Measurements from ENCODE around the gene TLCD3B.

Gene TLCD3B, protein sequence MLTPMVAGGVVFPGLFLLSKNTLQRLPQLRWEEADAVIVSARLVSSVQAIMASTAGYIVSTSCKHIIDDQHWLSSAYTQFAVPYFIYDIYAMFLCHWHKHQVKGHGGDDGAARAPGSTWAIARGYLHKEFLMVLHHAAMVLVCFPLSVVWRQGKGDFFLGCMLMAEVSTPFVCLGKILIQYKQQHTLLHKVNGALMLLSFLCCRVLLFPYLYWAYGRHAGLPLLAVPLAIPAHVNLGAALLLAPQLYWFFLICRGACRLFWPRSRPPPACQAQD

DNA sequence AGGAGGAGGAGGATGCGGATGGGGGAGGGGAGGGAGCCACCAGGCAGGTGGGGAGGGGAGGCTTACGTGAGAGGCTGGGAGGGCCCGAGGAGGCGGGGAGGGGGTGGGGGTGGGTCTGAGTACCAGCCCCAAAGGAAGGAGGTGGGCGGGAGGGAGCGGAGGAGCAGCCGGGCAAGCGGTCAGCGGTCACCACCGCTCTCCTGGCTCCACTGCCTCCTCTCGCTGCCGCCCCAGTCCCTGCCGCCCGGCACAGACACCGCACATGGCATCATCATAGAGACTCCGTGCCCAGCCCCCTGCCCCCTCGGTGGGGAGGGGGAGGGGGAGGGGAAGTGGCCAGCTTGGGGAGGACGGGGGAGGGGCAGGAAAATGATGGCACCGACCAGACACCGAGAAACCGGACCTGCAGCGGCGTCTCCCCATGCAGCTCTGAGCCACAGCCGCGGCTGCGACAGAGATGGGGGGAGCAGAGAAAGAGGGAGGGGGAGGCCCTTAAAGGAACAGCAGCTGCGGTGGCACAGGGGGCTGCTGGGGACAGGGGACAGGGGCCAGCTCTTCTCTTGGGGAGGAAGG, at the start of gene TLCD3B:
TLCD3B (minus strand) TSS at position 431 of the 573 bp plus-strand sequence. CDS start 744 bp downstream, outside the sequence.
- DNase-seq (ENCODE audit: low read depth): no peak

DNA sequence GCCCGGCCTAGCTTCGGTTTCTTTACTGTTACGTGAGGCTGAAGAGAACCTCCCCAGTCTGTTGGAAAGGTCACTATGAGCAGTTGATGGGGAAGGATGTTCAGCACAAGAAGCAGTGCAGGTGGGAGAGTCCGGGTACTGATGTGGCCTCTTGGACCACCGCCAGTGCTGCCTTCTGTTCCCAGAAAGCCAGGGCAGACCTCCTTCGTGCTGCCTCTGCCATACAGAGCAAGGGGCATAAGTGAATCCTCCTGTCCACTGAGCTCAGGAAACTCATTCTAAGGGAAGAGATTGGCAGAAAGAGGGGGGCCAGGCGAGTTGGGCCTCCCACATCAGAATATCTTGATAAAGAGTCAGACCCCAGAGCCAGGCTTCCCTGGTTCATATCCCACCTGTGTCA, 48.4 kb upstream of the TLCD3B start:
- no peak for DNase-seq (ENCODE audit: low read depth)

DNA sequence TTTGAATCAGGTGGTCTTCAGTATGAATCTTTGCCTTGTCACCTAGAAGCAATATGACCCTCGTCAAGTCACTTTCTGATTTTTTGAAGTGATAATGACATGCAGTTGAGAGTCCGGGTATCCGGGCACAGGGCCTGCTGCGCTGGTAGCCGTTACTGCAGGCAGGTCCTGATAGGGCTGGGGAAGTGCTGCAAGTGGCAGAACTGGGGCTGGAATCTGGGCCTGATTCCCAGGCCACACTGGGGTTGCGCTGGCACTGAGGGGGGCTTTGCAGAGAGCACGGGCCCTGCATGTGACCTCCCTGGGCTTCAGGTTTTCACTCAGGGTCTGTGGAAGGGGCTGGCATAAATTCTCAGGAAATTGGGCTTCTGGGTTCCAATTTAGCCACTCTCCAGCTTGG, 47.7 kb upstream of the TLCD3B start:
- DNase-seq (ENCODE audit: low read depth): no peak

DNA sequence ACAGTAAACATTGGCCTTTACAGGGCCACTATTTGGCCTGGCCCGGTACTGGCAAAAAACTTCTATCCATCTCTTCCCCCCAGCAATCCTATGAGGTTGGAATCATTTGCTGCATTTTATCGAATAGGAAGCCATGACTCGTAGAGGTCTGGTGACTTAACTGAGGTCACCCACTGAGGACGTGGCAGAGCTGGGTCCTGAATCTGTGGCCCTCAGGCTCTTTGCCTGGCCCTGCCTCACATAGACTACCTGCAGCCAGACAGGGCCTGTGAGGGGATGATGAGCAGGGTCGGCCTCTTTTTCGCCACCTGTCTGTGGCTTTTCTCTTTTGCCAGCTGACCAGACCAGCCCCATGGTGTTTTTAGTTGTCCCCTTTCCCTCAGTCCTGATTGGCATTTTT, 46.6 kb upstream of the TLCD3B start:
- DNase-seq (ENCODE audit: low read depth): no peak

DNA sequence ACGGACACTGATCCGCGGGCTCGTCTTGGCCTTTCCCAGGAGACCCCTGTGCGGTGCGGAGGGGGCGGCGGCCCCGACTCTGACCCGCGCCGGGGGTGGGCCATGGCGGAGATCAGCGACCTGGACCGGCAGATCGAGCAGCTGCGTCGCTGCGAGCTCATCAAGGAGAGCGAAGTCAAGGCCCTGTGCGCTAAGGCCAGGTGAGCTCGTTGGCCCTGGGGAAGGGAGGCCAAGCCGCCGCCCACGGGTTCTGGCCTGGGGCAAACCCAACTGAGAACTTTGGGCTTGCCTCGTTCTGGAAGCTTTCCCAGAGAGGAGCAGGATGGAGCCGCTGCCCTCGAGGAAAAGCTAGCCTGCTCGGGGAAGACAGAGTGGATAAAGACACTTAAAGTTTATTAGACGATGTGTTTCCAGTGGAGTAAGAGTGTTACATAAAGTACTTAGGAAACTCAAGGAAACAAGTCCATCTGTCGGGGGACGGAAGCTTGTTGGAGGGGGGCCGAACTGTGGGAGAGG, 45.3 kb upstream of the TLCD3B start:
- DNase-seq (ENCODE audit: low read depth): no peak

DNA sequence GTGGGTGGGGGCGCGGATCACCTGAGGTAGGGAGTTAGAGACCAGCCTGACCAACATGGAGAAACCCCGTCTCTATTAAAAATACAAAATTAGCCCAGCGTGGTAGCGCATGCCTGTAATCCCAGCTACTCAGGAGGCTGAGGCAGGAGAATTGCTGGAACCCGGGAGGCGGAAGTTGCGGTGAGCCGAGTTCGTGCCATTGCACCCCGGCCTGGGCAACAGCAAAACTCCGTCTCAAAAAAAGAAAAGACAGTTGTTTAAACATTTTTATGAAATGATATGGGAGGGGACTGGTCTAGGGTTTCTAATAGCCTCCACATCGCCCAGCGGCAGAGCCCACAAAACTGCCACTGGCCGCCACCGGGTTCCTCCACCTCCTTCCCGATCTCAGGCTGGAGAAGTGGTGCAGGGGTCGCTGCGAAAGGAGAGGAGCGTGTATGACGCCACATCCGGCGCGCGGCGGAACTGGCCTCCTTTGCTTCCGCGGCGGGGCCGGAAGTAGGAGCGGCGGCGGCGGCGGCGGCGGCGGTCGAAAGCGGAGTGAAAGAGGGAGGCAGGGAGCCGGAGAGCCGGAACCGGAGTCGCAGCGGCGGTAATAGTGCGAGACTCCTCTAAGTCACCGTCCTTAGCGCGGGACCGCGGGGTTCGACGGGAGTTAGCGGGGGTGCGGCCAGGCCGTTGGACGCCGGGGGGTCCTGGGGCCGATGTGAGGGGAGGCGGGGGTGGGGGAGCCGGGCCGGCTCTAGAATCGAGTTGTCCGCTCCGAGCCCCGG, 44.6 kb upstream of the TLCD3B start, which contains the start of gene PPP4C:
PPP4C (plus strand) TSS at position 492 of the 773 bp plus-strand sequence. CDS start 384 bp downstream, outside the sequence.
- DNase-seq (ENCODE audit: low read depth): no peak

DNA sequence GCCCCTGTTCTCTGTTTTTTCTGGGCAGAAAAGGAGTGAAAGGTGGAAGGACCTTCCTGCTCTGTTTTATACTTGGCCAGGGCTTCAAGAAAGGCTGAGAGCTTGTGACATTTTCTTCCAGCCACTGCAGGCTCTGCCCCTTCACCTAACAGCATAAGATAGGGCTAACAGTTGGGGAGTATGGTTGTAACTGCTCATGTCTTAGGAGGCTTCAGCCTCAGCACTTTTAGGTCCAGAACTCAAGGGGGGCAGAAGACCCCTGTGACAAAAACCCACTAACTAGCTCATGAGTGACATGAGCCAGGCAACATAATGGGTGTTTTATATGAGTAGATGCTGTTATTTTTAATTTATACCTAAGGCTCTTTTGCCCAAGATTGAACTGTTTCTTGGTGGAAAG, 39.4 kb upstream of the TLCD3B start:
- DNase-seq (ENCODE audit: low read depth): no peak

DNA sequence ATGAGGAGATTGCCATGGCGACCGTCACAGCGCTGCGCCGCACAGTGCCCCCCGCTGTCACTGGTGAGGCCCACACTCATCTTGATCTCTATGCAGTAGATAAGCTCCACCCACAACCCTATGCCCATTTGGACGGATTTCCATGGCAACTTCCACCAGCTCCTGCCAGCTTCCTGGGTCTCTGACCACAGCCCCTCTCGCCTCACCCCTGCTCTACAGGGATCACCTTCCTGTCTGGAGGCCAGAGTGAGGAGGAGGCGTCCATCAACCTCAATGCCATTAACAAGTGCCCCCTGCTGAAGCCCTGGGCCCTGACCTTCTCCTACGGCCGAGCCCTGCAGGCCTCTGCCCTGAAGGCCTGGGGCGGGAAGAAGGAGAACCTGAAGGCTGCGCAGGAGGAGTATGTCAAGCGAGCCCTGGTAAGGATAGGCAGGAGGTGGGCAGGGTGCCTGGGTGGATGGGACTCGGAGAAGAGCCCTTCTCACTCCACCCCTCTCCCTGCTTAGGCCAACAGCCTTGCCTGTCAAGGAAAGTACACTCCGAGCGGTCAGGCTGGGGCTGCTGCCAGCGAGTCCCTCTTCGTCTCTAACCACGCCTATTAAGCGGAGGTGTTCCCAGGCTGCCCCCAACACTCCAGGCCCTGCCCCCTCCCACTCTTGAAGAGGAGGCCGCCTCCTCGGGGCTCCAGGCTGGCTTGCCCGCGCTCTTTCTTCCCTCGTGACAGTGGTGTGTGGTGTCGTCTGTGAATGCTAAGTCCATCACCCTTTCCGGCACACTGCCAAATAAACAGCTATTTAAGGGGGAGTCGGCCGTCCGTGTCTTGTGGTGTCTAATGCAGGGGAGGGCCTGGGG, 38.8 kb upstream of the TLCD3B start:
- no peak for DNase-seq (ENCODE audit: low read depth)

DNA sequence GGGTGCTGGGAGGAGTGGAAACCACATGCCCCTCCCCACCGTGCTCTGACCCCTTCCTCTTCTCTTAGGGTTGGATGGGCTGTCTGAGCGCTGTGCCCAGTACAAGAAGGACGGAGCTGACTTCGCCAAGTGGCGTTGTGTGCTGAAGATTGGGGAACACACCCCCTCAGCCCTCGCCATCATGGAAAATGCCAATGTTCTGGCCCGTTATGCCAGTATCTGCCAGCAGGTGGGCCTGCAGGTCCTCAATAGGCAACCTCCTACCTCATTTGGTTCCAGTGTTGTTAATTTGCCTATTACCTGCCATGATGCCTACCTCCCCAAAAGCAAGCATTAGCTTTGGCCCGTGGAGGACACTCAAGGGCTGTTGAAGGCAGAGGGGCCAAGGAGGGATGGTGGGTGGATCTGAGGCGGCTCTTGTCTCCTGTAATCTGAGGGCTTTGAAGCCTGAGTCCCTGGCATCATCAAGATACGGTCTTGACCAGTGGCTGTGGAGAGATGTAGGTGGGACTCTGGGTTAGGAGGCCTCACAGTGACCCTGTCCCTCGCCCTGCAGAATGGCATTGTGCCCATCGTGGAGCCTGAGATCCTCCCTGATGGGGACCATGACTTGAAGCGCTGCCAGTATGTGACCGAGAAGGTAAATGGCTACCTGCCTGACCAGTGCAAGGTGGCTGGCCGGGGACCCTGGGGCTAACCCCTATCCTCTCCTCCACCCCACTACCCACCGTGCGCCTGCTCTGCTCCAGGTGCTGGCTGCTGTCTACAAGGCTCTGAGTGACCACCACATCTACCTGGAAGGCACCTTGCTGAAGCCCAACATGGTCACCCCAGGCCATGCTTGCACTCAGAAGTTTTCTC, 37.9 kb upstream of the TLCD3B start:
- DNase-seq (ENCODE audit: low read depth): no peak

DNA sequence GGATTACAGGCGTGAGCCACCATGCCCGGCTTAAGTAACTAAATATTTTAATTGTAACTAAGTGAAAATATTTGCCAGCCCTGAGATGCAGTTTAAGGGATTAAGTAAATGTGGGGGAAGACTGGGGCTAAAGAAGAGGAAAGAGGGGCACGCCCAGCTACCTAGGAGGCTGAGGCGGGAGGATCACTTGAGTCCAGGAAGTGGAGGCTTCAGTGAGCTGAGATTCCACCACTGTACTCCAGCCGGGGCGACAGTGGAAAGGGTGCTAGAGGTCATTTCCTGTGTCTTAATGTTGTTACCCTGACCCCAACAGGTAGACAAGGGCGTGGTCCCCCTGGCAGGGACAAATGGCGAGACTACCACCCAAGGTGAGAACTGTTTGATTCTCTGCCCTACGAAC, 37.3 kb upstream of the TLCD3B start:
- no peak for DNase-seq (ENCODE audit: low read depth)

DNA sequence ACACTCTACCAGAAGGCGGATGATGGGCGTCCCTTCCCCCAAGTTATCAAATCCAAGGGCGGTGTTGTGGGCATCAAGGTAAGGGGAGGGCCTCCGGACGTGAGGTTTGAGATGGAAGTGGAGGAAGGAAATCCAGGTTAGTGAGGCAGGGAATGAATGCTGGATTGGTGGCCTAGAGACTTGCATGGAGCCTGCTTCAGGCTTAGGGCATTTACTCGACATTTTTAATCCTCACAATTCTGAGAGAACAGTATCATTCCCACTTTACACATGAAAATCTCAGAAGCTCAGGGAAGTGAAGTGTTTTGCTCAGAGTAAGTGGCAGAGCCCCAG, 36.5 kb upstream of the TLCD3B start:
- no peak for DNase-seq (ENCODE audit: low read depth)

DNA sequence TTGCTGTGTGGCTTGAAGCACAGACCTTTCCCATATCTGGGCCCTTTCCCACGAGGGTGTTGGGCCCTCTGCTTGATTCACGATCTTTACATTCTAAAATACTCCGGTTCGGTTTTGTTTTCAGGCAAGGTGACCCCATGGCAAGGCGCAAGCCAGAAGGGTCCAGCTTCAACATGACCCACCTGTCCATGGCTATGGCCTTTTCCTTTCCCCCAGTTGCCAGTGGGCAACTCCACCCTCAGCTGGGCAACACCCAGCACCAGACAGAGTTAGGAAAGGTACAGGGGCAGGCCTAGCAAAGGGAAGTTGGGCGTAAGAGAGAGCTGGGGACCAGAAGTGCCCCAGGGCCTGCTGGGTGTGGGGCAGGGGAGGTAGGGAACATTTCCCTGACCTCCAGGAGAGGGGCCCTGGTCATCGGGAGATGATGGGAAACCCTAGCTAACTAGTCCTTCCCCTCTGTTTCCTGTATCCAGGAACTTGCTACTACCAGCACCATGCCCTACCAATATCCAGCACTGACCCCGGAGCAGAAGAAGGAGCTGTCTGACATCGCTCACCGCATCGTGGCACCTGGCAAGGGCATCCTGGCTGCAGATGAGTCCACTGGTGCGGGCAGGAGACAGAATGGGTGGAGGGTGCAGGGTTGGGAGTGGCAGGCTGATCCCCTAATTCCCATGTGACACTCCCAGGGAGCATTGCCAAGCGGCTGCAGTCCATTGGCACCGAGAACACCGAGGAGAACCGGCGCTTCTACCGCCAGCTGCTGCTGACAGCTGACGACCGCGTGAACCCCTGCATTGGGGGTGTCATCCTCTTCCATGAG, 35.9 kb upstream of the TLCD3B start:
- no peak for DNase-seq (ENCODE audit: low read depth)

DNA sequence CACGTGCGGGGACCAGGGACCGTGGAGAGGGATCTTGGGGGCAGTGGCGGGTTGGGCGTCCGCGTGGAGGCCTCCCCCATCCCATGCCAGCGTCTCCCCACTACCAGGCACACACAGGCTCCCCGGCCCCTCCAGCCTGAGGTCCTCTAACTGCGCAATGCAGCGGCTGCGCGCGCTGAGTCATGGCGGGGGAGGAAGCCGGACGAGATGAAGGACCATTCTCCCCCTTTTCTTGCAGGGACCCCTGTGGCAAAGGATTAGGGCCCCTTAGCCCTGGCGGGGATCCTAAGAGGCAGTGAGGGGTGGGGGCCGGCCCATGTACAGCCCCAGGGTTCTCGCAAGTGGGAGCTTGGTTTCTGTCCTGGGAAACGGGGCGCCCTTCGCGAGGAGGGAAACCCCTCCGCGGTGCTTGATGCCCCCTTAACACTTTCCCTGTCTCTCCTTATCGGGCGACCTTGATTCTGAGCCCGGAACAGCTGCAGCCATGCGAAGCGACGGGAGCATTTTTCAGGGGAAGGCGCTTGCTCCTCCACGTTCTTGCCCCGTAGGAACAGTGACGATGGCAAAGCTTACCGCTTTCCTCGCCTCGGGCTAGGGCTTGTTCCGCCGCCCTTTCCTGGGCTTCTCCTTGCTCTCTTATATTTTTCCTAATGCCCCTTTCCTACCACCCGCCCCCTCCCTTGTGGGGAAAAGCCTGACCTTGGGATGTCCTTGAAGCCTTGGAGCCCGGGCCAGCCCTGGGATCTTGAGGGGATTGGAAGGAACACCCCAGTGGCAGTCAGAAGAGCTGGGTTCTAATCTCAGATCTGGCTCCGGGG, 35.1 kb upstream of the TLCD3B start:
- DNase-seq (ENCODE audit: low read depth): no peak

DNA sequence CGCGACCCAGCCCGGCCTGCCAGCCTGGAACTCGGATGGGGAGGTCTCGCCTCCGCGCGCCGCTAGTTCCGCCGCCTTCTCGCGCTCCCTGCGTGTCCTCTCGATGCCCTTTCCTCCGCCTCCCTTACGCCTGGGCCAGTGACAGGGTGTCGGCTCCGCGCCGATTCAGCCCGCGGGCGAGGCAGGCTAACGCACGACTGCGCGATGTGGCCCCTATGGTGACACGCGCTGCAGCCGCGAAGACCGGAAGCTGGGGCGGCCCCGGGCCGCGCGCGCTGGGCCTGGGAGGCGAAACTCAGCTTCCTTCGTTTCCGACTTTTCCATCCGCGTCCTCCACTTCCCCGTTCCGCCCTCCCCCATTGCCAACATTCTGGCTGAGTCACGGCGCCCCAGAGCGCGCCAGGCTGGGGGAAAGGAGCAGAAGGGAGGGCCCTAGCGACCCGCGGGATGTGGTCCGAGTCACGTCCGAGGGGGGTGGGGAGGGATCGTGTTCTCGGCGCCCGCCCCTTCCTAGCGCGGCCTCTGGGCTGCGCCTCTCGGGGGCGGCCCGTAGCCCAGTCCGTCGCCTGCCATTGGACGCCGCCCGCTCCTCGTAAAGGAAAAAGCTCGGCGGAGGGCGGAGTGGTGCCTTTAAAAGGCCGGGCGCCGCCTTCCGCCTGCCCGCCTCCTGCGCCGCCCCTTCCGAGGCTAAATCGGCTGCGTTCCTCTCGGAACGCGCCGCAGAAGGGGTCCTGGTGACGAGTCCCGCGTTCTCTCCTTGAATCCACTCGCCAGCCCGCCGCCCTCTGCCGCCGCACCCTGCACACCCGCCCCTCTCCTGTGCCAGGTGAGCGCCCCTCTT, 34.3 kb upstream of the TLCD3B start, which contains the start of gene ALDOA:
ALDOA (plus strand) TSS at position 659 of the 841 bp plus-strand sequence. CDS start 1,138 bp downstream, outside the sequence.
- peak; percentile 93 for DNase-seq (ENCODE audit: low read depth)

DNA sequence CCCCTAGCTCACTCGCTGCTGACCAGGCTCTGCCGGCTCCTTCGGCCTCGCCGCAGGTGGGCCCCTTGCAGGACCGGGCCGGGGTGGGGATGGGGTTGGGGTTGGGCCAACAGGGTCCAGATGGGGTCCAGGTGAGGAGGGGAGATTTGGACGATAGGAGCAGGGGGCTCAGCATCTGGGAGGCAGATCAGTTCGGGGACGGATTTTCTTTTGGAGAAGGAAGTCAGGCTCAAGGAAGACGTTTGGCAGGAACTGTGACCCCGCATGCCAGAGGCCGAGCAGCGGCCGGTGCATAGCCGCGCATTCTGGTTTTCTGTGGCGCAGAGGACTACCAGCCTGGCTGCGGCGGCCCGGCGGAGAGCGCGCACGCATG, 33.6 kb upstream of the TLCD3B start:
- no peak for DNase-seq (ENCODE audit: low read depth)

DNA sequence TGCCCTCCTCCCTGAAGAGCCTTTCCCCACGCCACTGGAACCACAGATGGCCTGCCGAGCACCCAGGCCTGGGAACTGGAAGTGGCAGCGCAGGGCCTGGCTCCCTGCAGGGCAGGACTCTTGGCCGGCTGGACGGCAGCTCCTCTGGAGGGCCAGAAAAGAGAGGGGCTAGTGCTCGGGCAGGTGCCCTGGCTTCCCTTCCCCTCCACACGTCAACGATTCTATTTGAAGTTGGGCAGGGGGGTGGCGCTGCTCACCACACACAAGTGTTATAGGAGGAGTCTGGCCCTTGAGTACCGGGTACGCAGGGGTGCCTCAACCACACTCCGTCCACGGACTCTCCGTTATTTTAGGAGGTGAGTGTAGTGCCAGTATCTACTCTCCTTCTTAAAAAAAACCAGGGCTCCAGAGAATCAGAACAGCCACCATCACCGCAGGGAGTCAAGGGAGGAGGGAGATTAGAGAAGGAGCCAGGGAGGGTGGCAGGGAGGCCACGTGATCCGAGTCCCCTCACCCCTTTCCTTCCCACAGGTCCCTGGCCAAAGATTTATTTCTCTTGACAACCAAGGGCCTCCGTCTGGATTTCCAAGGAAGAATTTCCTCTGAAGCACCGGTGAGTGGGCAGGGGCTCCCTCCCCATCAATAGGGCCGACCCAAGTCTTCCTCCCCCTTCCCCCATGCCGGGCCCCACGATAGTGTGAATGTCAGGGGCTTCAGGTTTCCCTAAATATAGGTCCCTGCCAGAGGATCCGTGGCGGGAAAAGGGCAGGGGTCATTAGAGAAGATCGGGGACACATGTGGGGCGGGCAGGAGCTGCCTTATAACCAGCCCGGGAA, 33.0 kb upstream of the TLCD3B start:
- DNase-seq (ENCODE audit: low read depth): no peak

DNA sequence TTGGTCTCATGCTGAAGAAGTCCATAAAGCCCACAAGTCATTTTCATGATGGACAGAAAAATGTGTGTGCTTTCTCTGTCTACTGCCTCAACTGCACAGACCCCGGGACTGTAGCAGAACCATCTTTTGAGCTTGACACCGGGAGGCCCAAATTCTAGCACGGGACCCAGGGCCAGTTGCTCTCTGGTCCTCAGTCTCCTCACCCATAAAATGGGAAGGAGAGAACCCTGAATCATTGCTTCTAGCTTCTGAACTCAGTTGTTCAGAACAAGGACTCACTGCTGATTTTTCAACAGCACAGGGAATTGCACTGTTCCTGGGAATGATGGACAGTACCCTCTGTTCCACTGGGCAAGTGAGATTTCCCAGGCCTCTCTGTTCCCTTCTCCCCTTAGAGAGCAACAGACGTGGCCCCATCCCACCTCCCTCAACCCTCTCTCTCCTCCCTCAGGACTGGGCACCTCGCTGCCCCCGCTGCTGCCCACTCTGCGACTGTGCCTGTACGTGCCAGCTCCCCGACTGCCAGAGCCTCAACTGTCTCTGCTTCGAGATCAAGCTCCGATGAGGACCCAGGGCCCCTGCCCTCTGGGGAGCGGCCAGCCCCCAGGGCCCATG, 32.3 kb upstream of the TLCD3B start:
- no peak for DNase-seq (ENCODE audit: low read depth)
